ENCODE data around the gene GTSE1. TPM values are rescaled to one million over a fixed set of nuclear protein-coding genes. Genes with fewer than 3 reads are reported as not detected.

The GTSE1 gene
- total RNA-seq, 1 experiment from 2014 or later: 33.2 TPM

DNA sequence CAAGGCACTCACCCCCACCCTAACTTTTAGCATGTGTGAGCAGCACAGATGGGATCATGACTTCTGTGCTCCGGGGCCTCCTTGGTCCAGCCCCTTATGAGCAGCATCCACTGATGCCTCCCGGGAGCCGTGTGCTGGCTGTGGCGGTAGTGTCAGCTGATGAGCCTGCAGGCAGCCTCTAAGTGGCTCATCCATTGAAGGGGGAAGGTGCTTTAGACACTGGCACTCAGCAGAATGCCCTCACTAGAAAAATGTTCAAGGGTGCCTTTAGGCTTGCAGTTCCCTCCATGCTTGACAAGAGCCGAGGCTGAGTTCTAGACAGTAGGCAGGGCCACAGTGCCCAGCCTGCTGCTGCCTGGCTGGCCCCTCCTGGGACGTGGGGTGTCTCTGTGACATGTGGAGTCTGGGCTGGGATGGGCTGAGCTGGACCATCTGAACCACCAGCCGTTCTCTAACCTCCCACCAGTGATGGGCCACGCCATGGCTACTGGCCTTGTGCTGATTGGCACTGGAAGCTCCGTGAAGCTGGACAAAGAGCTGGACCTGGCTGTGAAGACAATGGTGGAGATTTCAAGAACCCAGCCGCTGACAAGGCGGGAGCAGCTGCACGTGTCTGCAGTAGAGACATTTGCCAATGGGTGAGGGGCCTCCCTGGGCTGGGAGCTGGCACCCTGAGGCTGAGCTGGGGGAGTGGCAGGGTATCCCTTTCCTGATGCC lies 23.1 kb upstream of the GTSE1 start:
- no peak for DNase-seq (ENCODE audit: low read depth)

DNA sequence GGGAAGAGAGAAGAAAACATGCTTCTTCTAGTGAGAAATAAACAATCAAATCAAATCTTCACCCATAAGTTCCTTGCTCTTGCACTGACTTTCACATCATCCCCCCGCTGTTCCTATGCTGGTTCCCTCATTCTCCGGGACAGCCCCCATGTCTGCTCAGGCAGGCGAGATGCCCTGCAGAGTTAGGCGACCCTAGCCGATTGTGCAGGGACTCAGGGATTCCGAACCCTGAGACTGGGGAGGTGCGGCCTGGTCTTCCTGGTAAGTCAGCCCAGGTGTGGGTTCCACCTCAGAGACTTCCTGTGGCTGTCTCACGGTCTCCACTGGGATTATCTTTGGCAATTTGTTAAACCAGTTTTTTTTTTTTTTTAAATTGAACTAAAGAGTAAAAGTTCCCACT lies 22.3 kb upstream of the GTSE1 start:
- no peak for DNase-seq (ENCODE audit: low read depth)

DNA sequence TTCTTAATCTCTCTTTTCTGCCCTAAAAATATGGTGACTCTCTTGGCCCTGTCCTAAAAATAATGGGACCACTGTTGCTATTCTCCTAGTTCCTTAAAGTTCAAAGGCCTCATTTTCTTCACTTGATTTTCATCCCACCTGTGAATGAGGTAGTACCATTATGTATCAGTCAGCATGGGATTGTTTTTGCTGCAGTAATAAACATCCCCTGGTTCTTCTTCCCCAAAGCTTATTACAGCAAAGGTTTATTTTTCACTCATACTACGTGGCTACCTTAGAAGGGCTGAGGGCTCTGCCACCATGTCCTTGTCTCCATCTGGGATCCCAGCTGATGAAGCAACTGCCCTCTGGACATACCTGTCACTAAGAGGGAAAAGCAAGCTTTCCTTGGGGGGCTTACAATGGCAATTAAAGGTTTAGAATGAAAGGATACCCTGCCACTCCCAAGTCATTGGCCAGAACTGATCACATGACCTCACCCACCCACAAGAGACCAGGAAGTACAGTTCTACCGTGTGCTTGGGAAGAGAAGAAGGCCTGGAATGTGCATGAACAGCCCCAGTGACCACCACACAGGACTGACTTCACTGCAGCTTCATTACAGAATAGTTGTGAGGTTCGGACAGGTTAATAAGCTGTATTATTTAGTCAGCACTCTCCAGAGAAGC lies 21.1 kb upstream of the GTSE1 start:
- DNase-seq (ENCODE audit: low read depth): no peak

DNA sequence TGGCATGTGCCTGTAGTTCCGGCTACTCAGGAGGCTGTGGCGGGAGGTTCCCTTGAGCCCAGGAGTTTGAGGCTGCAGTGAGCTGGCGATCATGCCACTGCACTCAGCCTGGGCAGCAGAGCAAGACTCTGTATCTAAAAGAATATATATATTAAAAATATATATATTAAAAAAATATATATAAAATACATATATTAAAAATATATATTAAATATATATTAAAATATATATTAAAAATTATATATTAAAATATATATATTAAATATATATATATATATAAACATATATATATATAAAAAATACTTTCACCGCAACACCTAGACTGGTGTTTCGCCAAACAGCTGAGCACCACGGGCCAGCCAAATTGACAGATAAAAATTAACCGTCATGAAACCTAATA lies 20.1 kb upstream of the GTSE1 start:
- no peak for DNase-seq (ENCODE audit: low read depth)

DNA sequence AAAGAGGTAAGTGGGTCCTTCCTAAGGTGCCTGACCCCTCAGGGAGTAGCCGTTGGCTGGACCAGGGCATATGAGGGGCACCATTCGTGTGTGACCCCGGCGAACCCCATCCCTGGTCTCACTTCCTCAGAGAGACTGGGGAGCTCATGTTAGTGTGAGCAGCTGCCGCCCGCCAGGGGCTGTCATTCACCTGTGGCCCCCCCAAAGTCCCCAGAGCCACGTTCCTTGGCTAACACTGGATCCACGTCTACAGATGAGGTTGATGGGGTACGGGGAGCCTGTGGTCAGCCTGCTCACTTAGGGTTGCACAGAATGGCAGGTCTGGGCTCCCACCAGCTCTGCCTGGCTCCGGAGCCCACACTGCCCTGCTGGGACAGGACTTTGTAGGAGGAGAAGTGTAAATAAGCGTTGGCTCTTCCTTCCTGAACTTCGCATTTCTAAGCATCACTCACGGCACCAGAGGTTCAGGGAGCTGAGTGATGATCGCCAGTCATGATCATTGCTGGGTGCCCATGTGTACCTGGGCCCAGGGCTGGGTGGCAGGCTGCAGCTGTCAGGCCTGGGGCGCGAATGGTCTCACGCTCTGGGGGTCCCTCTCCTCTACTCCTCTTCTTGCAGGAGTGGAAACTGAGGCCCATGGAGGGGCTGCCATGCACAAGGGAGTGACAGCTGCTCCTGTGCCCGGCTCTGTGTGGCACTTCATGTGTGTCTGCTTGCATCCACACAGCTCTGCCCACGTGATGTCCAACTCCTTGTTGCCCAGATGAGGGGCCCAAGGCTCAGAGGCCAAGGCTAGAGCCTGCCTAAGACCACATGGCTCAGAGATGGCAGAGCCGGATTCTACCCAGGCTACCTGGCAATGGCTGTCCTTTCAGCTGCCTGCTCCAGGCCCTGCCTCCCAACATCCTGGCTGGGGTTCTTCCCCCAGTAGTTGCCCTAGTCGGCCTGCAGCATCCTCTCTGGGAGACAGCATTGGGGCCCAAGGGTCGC lies 17.7 kb upstream of the GTSE1 start:
- no peak for DNase-seq (ENCODE audit: low read depth)

DNA sequence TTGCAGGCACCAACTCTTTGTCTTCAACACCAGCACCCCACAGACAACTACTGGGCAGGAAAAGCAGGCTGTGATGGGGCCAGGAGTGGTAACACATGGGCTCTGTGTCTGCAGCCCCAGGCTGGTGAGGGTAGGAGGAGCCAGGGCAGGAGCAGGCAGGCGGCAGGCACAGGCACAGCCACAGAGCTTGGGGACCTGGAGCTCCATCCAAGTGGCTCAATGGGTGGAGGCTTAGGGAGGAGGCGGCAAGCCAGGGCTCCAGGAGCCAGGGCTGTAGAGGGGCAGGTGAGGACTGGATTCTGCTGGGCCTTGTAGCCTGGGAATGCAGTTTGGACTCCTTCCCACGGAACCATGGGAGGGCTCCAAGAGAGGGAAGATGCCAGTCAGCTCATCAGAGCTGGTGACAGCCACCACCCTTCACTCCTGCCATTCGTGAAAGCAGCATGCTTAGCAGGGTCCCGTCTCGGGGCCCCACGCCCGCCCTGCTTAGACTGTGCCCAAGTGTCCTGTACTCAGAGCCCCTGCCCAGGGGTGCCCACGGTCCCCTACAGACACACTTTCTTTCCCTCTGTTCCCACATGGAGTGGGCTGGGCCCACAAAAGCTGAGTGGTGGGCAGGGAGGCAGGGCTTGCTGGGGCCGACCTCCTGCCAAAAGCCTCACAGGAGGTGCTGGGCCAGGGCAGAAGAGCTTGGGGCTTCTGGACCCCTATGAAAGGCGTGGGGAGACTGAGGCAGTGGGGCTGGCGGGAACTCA lies 16.4 kb upstream of the GTSE1 start:
- no peak for DNase-seq (ENCODE audit: low read depth)

DNA sequence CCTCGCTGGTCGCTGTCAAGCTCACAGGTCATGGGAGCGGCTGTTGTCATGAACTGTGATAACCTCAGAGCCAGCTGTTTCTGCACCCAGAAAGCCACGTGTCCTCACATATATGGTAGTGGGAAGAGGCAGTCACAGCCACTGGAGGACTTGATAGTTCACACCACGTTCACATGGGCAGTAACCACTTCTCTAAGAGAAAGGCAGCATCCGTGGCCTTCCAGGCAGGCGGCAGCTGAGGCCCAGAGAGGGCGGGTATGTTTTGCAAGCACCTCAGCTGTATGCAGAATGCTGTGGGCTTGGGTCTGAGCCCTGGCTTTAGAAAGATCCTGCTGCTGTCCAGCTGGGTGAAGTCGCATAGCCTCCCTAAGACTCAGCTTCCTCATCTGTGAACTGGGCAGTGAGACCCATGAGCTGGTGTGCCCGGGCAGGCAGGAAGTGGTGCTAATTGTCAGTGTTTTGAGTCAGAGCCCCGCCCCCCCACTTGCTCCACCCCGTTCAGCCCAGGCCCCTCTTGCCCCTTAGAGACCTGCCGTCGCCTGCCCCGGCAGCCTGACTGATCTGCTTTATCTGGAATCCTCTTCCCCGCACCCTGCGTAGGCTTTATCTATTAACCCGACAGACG lies 15.6 kb upstream of the GTSE1 start:
- no peak for DNase-seq (ENCODE audit: low read depth)

DNA sequence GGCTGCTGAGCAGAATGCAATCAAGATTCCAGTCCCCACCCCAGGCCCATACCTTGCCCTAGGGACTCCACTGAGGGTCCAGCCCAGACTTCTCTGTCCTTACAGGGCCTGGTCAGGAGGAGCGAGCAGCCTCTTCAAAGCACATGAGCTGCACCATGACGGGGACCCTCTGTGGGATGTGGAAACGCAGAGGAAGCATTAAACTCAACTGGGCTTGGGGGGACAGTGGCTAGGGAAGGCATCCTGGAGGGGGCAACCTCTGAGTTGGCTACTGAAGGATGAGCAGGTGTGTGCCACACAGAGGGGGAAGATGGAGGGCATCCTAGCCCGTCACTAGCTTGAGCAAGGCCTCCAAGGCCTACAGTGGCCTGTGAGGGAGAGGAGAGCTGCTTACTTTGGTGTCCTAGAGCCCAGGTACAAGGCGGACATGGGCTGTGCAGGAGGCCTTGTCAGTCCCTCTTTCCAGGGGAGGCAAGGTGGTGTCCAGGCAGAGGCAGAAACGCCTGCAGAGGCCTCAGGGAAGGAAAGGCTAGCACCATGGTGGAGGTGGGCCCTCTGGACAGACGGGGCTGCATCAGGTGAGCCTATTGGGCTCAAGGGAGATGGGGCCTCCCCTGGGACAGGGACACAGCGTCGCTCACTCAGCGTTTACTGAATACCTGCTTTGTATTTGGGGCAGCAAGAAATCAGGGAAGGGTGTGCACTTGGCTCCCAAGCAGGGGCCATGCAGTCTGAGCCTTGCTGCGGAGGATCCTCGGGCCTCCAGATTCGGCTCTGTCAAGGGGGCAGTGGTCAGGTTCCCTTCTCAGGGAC lies 14.6 kb upstream of the GTSE1 start:
- DNase-seq (ENCODE audit: low read depth): no peak

DNA sequence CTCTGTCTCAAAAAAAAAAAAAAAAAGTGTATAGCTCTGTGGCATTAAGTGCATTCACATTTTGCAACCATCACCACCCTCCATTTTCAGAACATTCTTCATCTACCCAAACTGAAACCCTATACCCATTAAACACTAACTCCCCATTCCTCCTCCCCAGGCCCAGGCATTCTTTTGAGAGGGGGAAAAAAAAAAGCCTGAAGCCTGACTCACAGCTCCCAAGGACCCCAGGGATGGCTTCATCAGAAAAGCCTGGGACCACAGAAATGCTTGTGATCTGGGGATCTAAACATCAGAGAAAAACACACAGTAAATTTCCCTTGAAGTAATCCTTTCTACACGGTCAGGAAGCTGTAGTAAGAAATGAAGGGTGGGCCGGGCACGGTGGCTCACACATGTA lies 10.7 kb upstream of the GTSE1 start:
- no peak for DNase-seq (ENCODE audit: low read depth)

DNA sequence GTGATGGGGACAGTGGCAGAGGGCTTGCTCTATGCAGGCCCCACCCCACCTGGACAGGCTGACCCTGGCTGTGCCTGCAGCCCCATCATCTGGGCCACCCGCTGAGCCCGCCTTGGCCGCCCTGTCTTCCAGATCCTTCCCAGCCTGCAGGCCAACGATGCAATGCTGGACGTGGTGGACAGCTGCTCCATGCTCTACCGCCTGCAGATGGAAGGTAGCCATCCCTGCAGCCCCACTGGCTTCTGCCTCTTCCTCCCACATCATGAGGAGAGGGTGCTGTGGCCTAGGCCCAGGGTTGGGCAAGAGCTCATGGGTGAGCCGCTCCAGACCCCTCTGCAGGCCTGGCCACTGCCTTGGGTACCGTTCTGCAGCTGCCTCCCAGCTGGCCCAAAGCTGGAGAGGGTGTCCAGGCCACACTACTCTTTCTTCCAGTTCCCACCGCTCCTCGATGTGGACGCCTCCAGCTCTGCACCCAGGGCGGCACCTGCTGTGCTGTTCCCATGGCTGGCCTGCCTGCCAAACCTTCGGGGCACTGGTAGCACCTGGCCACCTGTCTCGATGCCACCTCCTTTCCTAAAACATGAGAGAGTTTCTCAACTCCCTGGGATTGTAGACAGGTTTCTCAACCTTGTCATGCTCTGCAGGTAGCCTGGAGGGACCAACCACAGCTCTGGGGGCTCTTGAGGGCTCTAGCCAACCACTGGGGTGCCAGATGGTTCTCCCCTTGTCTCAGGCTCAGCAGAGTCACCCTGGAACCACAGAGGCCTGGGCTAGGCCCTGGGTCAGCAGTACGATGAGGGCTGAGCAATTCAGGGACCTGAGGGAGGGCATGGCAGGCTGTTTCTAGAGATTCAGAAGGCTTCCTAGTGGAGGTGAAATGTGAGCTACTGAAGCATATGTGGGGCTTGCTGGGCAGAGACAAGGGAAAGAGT lies 9.5 kb upstream of the GTSE1 start:
- no peak for DNase-seq (ENCODE audit: low read depth)

DNA sequence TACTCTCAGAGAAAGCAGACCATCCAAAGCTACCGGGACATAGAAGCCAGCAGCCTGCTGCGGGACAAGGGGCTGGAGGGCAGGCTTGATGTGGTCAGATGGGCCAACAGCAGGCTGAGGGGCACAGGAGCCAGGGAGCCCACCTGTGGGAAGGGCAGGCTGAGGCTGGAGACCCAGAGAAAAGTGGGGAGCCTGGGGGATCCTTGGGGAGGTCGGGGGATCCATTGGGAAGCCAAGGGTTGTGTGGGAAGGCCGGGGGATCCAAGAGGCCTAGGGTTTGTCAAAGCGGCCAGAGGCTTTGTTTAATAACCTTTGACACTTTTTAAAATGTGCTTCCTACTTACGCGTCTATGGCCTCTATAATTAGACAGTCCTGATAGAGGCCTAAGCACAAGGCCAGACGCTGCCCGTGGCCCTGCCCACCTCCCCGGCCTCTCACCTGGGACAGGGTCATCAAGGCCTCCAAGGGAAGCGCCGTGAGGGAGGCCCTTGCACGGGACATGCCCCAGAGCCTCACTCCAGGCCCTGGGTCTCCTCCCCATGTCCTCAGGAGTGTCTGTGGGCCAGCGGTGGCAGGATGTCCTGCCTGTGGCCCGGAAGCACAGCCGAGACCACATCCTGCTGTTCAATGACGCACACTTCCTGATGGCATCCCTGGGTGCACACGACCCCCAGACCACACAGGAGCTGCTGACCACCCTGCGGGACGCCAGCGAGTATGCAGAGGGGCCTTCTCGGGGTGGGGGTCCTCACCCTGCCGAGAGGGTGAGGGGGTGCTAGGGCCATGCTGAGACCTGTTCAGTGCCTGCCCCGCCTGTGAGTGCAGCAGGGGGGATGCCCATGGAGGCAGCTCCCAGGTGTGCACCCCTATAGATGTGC lies 8.6 kb upstream of the GTSE1 start:
- peak; percentile 52 for DNase-seq (ENCODE audit: low read depth)

DNA sequence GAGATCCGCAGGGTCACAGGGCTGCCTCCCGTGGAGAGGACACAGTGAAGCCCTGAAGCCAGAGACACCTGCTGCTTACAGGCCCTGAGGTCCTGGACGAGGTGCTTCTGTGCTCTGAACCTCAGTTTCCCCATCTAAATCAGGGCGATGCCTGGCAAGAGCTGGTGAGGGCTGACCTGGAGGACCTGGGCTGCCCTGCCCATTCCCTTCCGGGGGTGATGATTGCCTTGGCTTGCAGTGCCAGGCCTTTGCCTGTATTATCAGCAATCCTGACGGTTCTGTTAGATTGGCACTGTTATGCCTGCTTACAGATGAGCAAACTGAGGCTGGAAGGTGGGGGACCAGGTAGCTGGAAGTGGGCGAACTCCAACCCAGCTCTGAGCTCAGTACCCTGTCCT lies 7.8 kb upstream of the GTSE1 start:
- no peak for DNase-seq (ENCODE audit: low read depth)

DNA sequence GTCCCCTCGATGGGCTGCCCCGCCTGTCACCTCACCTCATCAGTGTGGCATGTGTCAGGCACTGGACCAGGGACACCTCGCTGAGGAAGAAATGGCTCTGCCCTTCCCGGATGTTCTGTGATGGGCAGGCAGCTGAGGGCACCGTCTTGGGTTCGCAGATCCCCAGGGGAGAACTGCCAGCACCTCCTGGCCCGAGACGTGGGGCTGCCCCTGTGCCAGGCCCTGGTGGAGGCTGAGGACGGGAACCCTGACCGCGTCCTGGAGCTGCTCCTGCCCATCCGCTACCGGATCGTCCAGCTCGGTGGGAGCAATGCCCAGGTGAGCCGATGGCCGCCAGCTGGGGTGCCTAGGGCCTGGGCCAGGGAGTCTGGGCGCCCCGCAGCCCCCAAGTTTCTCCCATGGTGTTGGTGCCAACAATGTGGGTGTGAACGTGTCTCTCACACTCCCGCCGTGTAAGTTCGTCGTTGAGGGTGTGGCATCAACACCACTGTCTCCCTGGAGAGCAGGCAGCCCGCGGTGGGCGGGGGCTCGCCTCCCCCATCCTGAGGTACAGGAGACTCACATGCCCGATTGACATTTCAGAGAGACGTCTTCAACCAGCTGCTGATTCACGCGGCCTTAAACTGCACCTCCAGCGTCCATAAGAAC lies 7.3 kb upstream of the GTSE1 start:
- no peak for DNase-seq (ENCODE audit: low read depth)

DNA sequence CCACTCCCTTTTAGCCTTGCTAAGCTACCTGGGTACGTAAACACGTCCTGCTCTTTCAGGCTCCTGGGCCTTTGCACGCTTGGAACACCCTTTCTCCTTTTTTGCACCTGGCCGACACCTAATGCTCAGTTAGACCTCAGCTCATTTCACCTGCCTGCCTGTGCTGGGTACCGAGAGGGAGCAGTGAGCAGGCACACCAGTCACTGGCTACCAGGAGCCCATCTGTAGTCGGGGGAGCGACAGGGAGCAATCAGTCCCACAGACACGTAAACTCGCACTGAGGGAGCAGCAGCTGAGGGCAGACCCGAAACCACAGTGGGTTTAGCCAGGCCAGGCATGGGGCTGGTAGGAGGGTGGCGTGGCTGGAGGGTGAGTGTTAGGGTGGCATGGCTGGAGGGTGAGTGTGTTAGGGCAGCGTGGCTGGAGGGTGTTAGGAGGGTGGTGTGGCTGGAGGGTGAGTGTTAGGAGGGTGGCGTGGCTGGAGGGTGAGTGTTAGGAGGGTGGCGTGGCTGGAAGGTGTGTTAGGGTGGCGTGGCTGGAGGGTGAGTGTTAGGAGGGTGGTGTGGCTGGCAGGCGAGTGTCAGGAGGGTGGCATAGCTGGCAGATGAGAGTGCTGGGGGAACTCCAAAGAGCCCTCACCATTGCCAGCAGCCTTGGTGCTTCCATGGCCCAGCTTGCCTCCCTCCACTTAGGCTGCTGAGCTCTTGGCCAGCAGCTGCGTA lies 6.4 kb upstream of the GTSE1 start:
- no peak for DNase-seq (ENCODE audit: low read depth)

DNA sequence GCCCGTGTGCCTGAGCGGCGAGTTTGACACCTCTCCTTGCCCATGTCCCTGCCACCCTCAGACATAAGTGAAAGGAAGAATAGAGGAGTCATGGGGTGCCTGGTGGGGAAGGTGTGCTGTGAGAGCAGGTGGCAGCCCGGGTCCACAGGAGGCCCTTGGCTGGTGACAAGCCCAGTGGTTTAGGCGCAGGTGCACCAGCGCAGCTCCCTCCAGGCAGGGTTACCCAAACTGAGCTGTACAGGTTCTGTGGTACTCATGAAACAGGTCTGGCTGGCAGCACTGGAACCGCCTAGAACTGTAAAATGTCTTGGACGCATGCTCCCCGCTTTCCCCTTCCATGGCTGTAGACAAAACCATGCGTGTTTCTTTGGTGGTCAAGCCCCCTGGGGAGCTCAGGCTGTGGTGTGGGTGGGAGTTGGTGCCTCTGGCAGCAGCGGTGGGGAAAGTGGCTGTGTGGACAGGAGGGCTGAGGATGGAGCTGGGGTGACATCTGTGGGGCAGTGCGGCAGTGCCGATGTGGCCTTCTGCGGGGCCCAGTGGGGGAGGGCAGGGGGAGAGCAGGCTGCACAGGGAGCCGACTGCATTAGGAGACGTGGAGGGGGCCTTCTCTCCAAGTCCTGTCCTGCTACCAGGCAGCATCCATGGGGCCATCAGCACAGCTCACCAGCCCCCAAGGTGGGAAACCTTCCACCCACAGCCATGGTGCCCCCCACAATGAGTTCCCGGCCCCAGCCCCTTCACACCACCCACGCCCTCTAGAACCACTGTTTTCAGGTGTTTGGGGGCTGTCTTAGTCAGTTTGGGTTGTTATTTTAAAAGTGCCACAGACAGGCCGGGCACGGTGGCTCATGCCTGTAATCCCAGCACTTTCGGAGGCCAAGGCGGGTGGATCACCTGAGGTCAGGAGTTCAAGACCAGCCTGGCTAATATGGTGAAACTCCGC lies 5.6 kb upstream of the GTSE1 start:
- no peak for DNase-seq (ENCODE audit: low read depth)
